HG02763 (cell line): Measurements from ENCODE around the gene KRTAP20-4.

Experiments used
- ATAC-seq: cut with Tn5 transposase; IDR thresholded peaks from one replicate; pipeline ENCODE4 v1.9.1; 2021; ENCODE audit warnings: mild to moderate bottlenecking, moderate library complexity; ENCODE audit not compliant: unreplicated experiment

Gene KRTAP20-4

DNA sequence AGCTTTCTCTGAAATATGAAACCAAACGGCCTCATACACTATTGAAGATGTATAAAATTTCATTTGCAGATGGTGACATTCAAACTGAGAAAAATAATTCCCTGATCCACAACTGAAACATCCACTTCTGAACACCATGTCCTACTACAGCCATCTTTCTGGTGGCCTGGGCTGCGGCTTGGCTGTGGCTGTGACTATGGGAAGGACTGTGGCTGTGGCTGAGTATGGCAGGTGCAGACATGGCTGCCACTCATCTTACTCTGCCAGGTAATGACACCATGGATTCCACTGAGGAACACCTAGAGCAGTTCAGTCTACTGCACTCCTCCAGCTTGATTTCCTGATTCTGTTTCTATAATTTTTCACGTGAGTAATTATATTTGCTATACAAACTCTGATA is at the start of gene KRTAP20-4:
Gene KRTAP20-4, plus strand, starts transcription at position 106 of the 400 bp plus-strand sequence.
- no peak for ATAC-seq

DNA sequence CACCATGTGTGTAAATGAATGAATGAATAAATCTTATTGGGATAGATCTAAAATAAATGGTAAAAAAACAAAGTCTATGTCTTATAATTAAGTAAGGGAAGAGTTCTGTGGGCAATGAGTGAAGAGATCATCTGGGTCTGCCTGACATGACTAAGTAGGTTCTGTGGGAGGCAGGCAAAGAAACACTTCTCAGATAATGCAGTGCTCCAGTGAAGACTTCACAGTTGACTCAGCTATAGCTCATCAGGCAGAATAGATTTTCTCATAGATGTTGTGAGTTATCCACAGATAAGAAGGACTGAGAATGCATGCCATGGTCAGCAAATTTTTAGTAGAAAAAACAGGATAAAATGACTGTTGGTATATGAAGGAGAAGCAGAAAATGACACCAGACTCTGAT is 42.7 kb upstream of the KRTAP20-4 start:
- no peak for ATAC-seq

DNA sequence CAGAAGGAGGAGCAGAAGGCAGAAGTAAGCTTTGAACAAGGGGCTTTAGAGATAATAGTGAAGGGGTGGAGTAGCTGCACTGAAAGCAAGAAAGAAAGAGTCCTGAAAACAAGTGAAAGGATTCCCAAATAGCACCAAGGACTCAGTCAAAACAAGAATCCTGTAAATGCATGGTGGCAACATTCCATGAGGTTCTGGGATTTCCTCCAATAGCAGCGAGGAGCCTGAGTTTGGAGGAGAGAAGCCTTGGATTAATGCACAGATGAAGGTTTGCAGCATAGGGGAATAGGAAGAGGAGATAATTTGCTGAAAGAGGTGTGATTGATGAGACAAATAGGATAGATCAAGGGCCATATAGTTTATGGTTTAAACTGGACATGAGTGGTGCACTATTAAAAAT is 41.1 kb upstream of the KRTAP20-4 start:
- no peak for ATAC-seq

DNA sequence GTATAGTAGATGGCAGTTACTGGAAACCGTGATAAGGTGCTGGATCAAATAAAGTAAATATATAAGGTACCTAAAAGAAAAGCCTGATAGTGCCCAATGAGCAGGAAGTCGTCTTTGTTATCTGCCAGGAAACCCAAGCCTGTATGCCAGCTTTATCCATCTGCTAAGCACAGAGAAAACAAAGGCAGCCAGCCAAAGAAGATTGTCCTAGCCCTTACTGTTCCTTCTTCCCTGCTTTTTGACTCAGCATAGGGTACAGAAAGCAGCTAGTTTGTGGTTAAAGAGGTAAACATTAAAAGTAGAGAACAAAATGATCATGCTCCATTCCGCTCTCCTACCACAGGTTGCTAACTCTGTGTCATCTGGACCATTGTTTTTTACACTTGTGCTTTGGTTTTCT is 40.3 kb upstream of the KRTAP20-4 start:
- no peak for ATAC-seq

- no peak for ATAC-seq
Measured at GRCh38 chr21:30582870-30583269, 37.6 kb upstream of the KRTAP20-4 start.

GRCh38 chr21:30590297-30590696 is 30.1 kb upstream of the KRTAP20-4 start, which contains the start of gene KRTAP22-2:
TSS of gene KRTAP22-2 (minus strand) at chr21:30590397.
- no peak for ATAC-seq

GRCh38 chr21:30592140-30592539 is 28.3 kb upstream of the KRTAP20-4 start, which contains the start of gene KRTAP6-3:
TSS of gene KRTAP6-3 (plus strand) at chr21:30592440. CDS start at chr21:30592446, 6 bp downstream.
- ATAC-seq, result no peak

DNA sequence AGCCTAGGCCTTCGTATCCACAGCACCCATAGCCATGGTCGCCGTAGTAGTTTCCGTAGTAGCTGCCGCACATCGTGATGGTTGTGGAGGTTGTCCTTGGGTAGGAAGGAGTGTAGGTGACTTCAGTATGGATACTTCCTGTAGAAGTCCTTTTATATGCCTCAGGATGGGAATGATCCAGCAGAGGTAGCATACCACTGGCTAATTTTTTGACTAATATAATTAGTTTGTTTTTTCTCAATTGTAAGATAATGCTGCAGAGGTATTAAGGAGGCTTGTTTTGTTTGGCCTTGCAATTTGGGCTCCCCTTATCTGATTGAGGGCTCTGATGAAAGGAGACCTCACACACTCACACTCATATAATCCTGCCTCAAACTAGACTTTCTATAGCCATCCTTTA is 21.6 kb upstream of the KRTAP20-4 start, which contains the start of gene KRTAP6-2:
Gene KRTAP6-2, minus strand, starts transcription at position 101 of the 400 bp plus-strand sequence. Its CDS starts 28 bp downstream, at position 73.
- no peak for ATAC-seq

GRCh38 chr21:30600787-30601186 is 19.6 kb upstream of the KRTAP20-4 start, which contains the start of gene KRTAP22-1:
TSS of gene KRTAP22-1 (plus strand) at chr21:30601087.
- ATAC-seq, result no peak

DNA sequence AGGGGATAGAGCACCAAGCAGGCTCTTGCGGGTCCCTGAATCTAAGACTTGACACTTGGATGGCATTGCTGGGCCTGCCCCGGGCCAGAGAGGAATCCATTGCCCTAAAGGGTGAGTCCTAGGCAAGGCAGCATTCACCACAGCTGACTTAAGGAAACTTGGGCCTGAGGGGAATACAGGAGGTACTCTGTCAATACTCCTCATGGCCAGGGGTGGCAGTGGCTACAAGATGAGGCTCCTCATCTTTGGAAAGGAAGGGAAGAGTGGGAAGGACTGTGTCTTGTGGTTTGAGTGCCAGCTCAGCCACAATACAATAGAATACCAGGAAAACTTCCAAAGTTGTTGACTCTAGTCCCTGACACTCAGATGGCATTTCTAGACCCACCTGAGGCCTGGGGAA is 14.5 kb upstream of the KRTAP20-4 start:
- ATAC-seq, result no peak

- ATAC-seq, result no peak
Measured at GRCh38 chr21:30612132-30612531, 8.3 kb upstream of the KRTAP20-4 start.

GRCh38 chr21:30613836-30614235 is 6.6 kb upstream of the KRTAP20-4 start, which contains the start of gene KRTAP6-1:
TSS of gene KRTAP6-1 (minus strand) at chr21:30613930. CDS start at chr21:30613904, 26 bp downstream.
- ATAC-seq, result no peak

DNA sequence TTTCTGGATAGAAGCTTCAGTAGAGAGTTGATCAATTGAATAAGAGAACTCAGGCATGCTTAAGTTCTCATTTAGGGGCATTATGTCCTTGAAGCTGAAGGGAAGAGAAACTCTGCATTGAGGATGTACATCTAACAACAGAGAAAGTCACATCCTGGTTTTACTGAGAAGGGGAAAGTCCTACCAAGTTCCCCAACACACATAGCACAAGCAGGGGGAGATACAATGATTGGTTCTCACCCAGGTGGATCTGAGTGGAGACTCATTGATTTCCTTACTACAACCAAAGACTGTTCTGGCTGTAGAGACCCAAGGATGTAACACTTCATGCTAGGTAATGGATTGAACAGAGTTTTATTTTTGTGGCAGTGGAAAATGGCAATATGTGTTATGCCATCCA is 5.2 kb upstream of the KRTAP20-4 start:
- no peak for ATAC-seq

DNA sequence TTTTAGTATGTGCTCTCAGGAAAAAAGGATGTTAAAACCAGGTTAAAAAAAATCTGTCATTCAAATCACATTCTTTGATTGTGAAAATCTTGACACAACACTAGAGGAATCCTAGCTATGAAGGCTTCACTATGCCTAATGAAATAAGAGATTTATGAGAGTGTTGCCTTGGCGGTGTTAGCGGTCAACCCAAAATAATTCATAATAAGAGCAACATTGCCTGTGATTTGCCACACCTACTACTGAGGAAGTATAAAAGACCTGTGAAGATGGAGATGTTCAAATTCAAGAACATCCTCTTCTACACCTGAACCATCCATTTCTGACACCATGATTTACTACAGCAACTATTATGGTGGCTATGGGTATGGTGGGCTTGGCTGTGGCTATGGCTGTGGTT is 4.3 kb upstream of the KRTAP20-4 start, which contains the start of gene KRTAP20-1:
Gene KRTAP20-1, plus strand, starts transcription at position 301 of the 400 bp plus-strand sequence. Its CDS starts 30 bp downstream, at position 331.
- ATAC-seq, result no peak

DNA sequence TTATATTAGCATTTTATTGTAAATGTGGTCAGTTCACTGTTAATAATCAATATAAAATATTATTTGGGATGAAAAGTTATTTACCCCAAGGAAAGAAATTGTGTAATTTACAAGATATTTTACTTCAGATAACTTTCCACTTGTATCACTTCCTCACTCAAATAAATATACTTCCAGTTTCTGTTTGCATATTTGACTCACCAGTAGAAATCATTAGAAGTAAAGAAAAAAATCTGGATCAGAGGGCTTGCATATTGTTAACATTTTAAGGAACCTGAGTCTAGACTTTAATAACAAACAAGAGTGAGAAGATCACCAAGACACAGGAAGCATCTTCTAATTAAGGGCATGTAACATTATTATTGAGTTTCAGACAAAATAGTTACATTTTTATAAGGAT is 347 bp upstream of the KRTAP20-4 start:
- ATAC-seq, result no peak

- ATAC-seq, result no peak
Measured at GRCh38 chr21:30623362-30623761, 2.9 kb downstream of the KRTAP20-4 start.

DNA sequence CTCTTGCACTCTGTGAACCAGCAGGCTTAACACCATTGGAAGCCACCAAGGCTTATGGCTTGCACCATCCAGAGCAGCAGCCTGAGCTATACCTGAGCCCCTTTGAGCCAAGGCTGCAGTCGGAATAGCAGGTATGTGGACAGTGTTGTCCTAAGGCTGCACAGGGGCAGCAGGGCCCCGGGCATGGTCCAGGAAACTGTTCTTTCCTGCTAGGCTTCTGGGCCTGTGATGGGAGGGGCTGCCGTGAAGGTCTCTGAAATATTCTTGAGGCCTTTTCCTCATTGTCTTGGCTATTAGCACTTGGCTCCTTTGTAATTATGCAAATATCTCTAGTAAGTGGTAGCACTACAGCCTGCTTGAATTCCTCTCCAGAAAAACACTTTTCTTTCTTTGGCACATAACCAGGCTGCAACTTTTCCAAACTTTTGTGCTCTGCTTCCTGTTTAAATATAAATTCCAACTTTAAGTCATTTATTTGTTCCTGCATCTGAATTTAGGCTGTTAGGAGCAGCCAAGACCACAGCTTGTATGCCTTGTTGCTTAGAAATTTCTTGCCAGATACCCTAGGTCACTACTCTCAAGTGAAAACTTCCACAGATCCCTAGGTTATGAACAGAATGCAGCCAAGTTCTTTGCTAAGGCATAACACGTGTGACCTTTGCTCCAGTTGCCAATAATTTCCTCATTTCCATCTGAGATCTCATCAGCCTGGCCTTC is 5.2 kb downstream of the KRTAP20-4 start:
- no peak for ATAC-seq

GRCh38 chr21:30628109-30628508 is 7.7 kb downstream of the KRTAP20-4 start:
- ATAC-seq, result no peak

- no peak for ATAC-seq
Measured at GRCh38 chr21:30629200-30629599, 8.8 kb downstream of the KRTAP20-4 start.

DNA sequence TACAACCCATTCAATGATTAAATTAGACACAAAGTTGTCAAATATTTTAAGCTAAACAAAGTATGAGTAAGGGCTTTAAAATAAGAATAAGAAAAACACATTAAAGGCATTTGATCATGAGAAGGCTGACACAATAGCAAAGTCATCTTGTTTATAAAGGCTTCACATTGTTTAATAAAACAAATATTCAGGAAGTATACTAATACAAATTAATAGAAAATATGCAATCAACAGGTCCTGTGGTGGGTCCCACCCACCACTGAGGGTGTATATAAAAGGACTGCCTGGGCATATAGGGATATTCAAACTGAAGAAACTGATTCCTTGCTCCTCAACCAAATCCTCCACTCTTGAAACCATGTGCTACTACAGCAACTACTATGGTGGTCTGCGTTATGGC is 14.5 kb downstream of the KRTAP20-4 start, which contains the start of gene KRTAP20-2:
Gene KRTAP20-2, plus strand, starts transcription at position 301 of the 400 bp plus-strand sequence. Its CDS starts 58 bp downstream, at position 359.
- no peak for ATAC-seq

DNA sequence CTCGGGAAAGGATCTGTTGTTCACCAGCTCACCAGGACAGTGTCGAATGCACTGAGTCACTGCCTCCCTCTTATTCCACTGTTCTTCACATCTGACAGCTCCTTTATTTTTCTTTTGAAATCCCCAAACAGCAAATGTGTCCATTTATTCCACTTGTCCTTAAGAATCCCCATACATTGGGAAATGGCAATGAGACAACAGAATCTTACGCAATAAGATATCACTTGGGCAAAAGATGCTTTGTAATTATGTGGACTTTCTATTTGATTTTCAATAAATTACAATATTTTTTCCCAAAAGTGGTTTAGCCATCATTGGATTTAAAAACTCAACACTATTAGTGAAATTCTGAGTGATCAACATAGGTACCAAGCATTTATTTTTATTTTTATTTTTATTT is 18.3 kb downstream of the KRTAP20-4 start:
- ATAC-seq, result no peak

GRCh38 chr21:30642564-30642963 is 22.1 kb downstream of the KRTAP20-4 start, which contains the start of gene KRTAP20-3:
TSS of gene KRTAP20-3 (plus strand) at chr21:30642864.
- ATAC-seq, result no peak
